Psoas muscle (tissue), 8 donors: Measurements from ENCODE around the gene OR51B2. TPM values are rescaled to one million over a fixed set of nuclear protein-coding genes. Genes with fewer than 3 reads are reported as not detected.

Experiments
- ATAC-seq, 4 donors: fragments of 200-7000 bp; cut with Tn5 transposase; one replicate each; pipeline ENCODE4 v1.9.1; 2020; ENCODE audit warnings: moderate library complexity in 3 of 4, mild to moderate bottlenecking in 2 of 4
- DNase-seq, 2 donors: peaks; one replicate each; pipeline ENCODE4 v3.0.0-alpha.2; 2020
- H3K27ac ChIP-seq: fragments of 200-600 bp; one replicate; pipeline ENCODE4 v1.8.0; 2022
- H3K27me3 ChIP-seq, 3 donors: fragments of 200-600 bp in 1 of 3; one replicate each; pipeline versions ENCODE4 v1.6.1 to v1.8.0; 2013 to 2022; ENCODE audit warnings: low read length in 2 of 3, mild to moderate bottlenecking in 2 of 3, moderate library complexity in 1 of 3; ENCODE audit not compliant: insufficient read depth in 3 of 3
- H3K36me3 ChIP-seq, 2 donors: fragments of 200-600 bp in 1 of 2; one replicate each; pipeline versions ENCODE4 v1.6.1 to v1.8.0; 2013 to 2022; ENCODE audit warnings: low read depth in 1 of 2, mild to moderate bottlenecking in 1 of 2, moderate library complexity in 1 of 2; ENCODE audit not compliant: insufficient read depth in 1 of 2
- H3K4me1 ChIP-seq: fragments of 200-600 bp; one replicate; pipeline ENCODE4 v1.8.0; 2022
- H3K4me3 ChIP-seq: fragments of 200-600 bp; one replicate; pipeline ENCODE4 v1.8.0; 2022; ENCODE audit warnings: mild to moderate bottlenecking
- H3K9me3 ChIP-seq: fragments of 200-600 bp; one replicate; pipeline ENCODE4 v1.8.0; 2022
- CTCF ChIP-seq: fragments of 200-600 bp; IDR thresholded peaks from one replicate; pipeline ENCODE4 v1.8.0; 2022; ENCODE audit warnings: antibody characterized with exemption
- WGBS, 3 donors: extraction: QIAGEN DNeasy Blood & Tissue Kit; methylation state at CpG; one replicate each; pipeline versions ENCODE4 v1.1.6 to v1.1.7; 2013; 5-methylcytosine and 5-hydroxymethylcytosine counted together
- intact Hi-C, 2 donors: fragments of 100-400 bp; cut with DNase I; formaldehyde crosslinking; loops; one replicate each; pipeline versions ENCODE4 v1.11.0 to v1.14.2; 2022
- polyA plus RNA-seq, 3 donors: library from polyadenylated mRNA; stranded (reverse); fragments of 200-250 nt; gene quantifications; one replicate each; pipeline ENCODE4 v1.2.3, GENCODE V29; 2013
- total RNA-seq, 4 donors: library from RNA; stranded (reverse); fragmentation: NEBNext Ultra II Directional in 2 of 4; extraction: Animal tissue kit (Norgen Biotek cat#: 25700) in 2 of 4; gene quantifications; one replicate each; pipeline versions ENCODE4 v1.2.1 to v1.2.4, GENCODE V29; 2021 to 2023
- donor health status: healthy with polysubstance abuse.
- donor health status: DM: no; HTN: no; CAD: no; lungs with moderate emphysema.
- donor health status: Bipolar disorder and iron deficiency.
- donor health status: healthy.
- donor health status: DM: yes; HTN: yes; CAD: no.
- donor health status: DM: no; HTN: no; CAD: no.
- donor health status: DM: no; HTN: no; CAD: no.
- donor health status: DM: yes; HTN: yes; CAD: no.

The OR51B2 gene
- total and polyA plus RNA-seq, 7 donors: not detected

GRCh38 chr11:5284637-5285036 is 39.5 kb downstream of the OR51B2 start:
- no peak for DNase-seq
- no peaks in the 10 kb centered on the region for H3K4me1 ChIP-seq
- no peaks in the 10 kb centered on the region for H3K36me3 ChIP-seq
- no peaks in the 10 kb centered on the region for H3K27me3 ChIP-seq
- H3K9me3 ChIP-seq: no peaks in the 10 kb centered on the region
- 81 to 87% (median 85%) methylated on average over 2 of the region's 2 CpGs for WGBS, 3 donors
- no peak for ATAC-seq
- H3K27ac ChIP-seq: no peak overlapping the region
- intact Hi-C loops: no loop called here
- no peak overlapping the region for H3K4me3 ChIP-seq
- TF ChIP-seq CTCF: no peak

GRCh38 chr11:5283882-5284281 is 40.2 kb downstream of the OR51B2 start:
- Histone ChIP-seq H3K36me3 (no peaks in the 10 kb centered on the region), H3K9me3 (no peaks in the 10 kb centered on the region), H3K4me3 (no peak overlapping the region), H3K27me3 (no peaks in the 10 kb centered on the region), H3K4me1 (no peaks in the 10 kb centered on the region), H3K27ac (no peak overlapping the region)
- WGBS, 3 donors: 53 to 65% (median 57%) methylated on average over 1 of the region's 1 CpG
- intact Hi-C loops: no loop called here
- DNase-seq: no peak
- TF ChIP-seq CTCF: no peak
- ATAC-seq: no peak

- Histone ChIP-seq H3K27ac (no peak overlapping the region), H3K4me3 (no peak overlapping the region), H3K36me3 (no peaks in the 10 kb centered on the region), H3K4me1 (no peaks in the 10 kb centered on the region), H3K27me3 (no peaks in the 10 kb centered on the region), H3K9me3 (no peaks in the 10 kb centered on the region)
- no peak for ATAC-seq
- DNase-seq: no peak
- no peak for TF ChIP-seq CTCF
- intact Hi-C loops: no loop called here
- WGBS, 3 donors: 65 to 76% (median 76%) methylated on average over 3 of the region's 3 CpGs
These were observed 41.0 kb downstream of the OR51B2 start for GRCh38 chr11:5283086-5283485.

DNA sequence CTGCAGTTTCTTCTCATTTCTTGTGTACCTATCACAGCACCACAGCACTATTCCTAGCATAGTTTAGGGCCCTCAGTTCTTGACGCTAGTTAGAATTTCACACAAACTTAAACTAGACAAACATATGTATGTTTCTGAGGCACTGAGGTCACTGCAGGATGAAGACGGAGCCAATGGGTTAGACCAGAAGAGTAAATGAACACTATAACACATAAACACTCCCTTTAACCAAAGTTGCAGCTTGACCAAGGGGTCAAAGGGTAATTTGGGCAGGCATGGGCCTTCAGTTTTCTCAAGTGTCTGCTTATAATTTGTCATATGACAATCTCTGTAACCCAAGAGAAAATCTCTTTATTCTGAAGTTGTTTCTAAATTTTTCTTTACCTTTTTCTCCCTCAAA is 41.5 kb downstream of the OR51B2 start:
- Histone ChIP-seq H3K4me3 (no peak overlapping the region), H3K27ac (no peak overlapping the region), H3K9me3 (no peaks in the 10 kb centered on the region), H3K36me3 (no peaks in the 10 kb centered on the region), H3K4me1 (no peaks in the 10 kb centered on the region), H3K27me3 (no peaks in the 10 kb centered on the region)
- DNase-seq (no peak), ATAC-seq (no peak)
- intact Hi-C loops: no loop called here
- 48 to 61% (median 60%) methylated on average over 2 of the region's 2 CpGs for WGBS, 3 donors
- TF ChIP-seq CTCF: no peak

GRCh38 chr11:5281596-5281995 is 42.5 kb downstream of the OR51B2 start:
- intact Hi-C loops: no loop called here
- H3K36me3 ChIP-seq: no peaks in the 10 kb centered on the region
- no peak for TF ChIP-seq CTCF
- no peak for ATAC-seq
- no peaks in the 10 kb centered on the region for H3K27me3 ChIP-seq
- H3K9me3 ChIP-seq: no peaks in the 10 kb centered on the region
- DNase-seq: no peak
- H3K4me3 ChIP-seq: no peak overlapping the region
- H3K27ac ChIP-seq: no peak overlapping the region
- H3K4me1 ChIP-seq: no peaks in the 10 kb centered on the region
